Measurements from ENCODE around the gene IMPG2.

IMPG2 gene

GRCh38 chr3:101189796-101190195 lies 130.6 kb downstream of the IMPG2 start:
- in situ Hi-C loops (cut with MboI; ENCODE audit: low sequenced_read_pairs): no loop called here

GRCh38 chr3:101189176-101189575 lies 131.2 kb downstream of the IMPG2 start:
- in situ Hi-C loops (cut with MboI; ENCODE audit: low sequenced_read_pairs): no loop called here

- in situ Hi-C loops (cut with MboI; ENCODE audit: low sequenced_read_pairs): no loop called here
These were observed 135.0 kb downstream of the IMPG2 start for GRCh38 chr3:101185341-101185740.

GRCh38 chr3:101184111-101184510 lies 136.3 kb downstream of the IMPG2 start:
- in situ Hi-C loops (cut with MboI; ENCODE audit: low sequenced_read_pairs): no loop called here

GRCh38 chr3:101183151-101183550 lies 137.2 kb downstream of the IMPG2 start:
- in situ Hi-C loops (cut with MboI; ENCODE audit: low sequenced_read_pairs): no loop called here

- in situ Hi-C loops (cut with MboI; ENCODE audit: low sequenced_read_pairs): no loop called here
These were observed 137.6 kb downstream of the IMPG2 start for GRCh38 chr3:101182734-101183133.

- in situ Hi-C loops (cut with MboI; ENCODE audit: low sequenced_read_pairs): no loop called here
These were observed 138.6 kb downstream of the IMPG2 start for GRCh38 chr3:101181801-101182200.

- in situ Hi-C loops (cut with MboI; ENCODE audit: low sequenced_read_pairs): no loop called here
These were observed 140.7 kb downstream of the IMPG2 start for GRCh38 chr3:101179637-101180036.

- in situ Hi-C loops (cut with MboI; ENCODE audit: low sequenced_read_pairs): no loop called here
These were observed 142.8 kb downstream of the IMPG2 start for GRCh38 chr3:101177577-101177976.
